Endothelial cell of umbilical vein (primary cell): ENCODE data around the gene LEPROT. TPM values are rescaled to one million over a fixed set of nuclear protein-coding genes. Genes with fewer than 3 reads are reported as not detected.
A peak's percentile ranks its signal among the peaks of the same experiment; 100 is the strongest.

Experiments used
- BruUV-seq: library from RNA; stranded (reverse); fragments of 400-500 nt; replicated peaks from 2 replicates; lab custom pipeline; 2021; lab: Mats Ljungman, UMichigan
- CTCF ChIA-PET: fragments of 300-600, 350-600 bp; sonication (Branson Sonifier 250); formaldehyde crosslinking; loops from one replicate; lab custom pipeline; 2021; ENCODE audit warnings: antibody characterized with exemption, inconsistent platforms; lab: Charles Lee
- POLR2A ChIA-PET: fragments of 300-600, 350-600 bp; sonication (Branson Sonifier 250); formaldehyde crosslinking; loops from one replicate; lab custom pipeline; 2021; ENCODE audit warnings: antibody characterized with exemption, inconsistent platforms; lab: Charles Lee
- DNase-seq: peaks from one replicate; pipeline ENCODE4 v3.0.0-alpha.2; 2011; ENCODE audit warnings: low read depth, low spot score
- FAIRE-seq: peaks from 2 replicates; lab custom pipeline; 2011; peaks lifted over from hg19 to GRCh38; lab: Jason Lieb, UNC
- H2AFZ ChIP-seq: 2 replicates; pipeline ENCODE4 v1.6.0; 2012; ENCODE audit warnings: low read depth, low read length, control low read depth, inconsistent platforms
- H3K27ac ChIP-seq: 2 replicates; pipeline ENCODE4 v1.5.1; 2011; ENCODE audit warnings: low read depth, mild to moderate bottlenecking, control low read depth, low read length, moderate library complexity; ENCODE audit not compliant: insufficient read depth
- H3K27me3 ChIP-seq, 2 experiments: 2 replicates each; pipeline versions ENCODE4 v1.6.0 to v1.6.1; 2011; ENCODE audit warnings: low read length in 2 of 2, mixed read lengths in 1 of 2; ENCODE audit not compliant: control insufficient read depth in 2 of 2, insufficient read depth in 2 of 2
- H3K36me3 ChIP-seq, 2 experiments: 2 replicates in 1 of 2; 3 replicates in 1 of 2; pipeline ENCODE4 v1.5.1; 2011; ENCODE audit warnings: low read length in 2 of 2, mild to moderate bottlenecking in 1 of 2, moderate library complexity in 1 of 2; ENCODE audit not compliant: control insufficient read depth in 2 of 2, insufficient read depth in 2 of 2; ENCODE audit errors: extremely low read depth in 1 of 2
- H3K4me1 ChIP-seq: 3 replicates; pipeline ENCODE4 v1.5.1; 2011; ENCODE audit warnings: mild to moderate bottlenecking, low read length; ENCODE audit not compliant: control insufficient read depth, insufficient read depth; ENCODE audit errors: extremely low read depth
- H3K4me2 ChIP-seq: 2 replicates; pipeline ENCODE4 v1.6.1; 2011; ENCODE audit warnings: low read length, control low read depth, mixed read lengths; ENCODE audit not compliant: insufficient read depth
- H3K4me3 ChIP-seq, 3 experiments: fragments of 200-600 bp in 1 of 3; sonication (generic), shearing (Covaris generic) in 1 of 3; replicated peaks in 1 of 3; 2 replicates each; pipeline ENCODE4 v1.5.1; 2011 to 2016; ENCODE audit warnings: control low read depth in 3 of 3, low read length in 3 of 3, mild to moderate bottlenecking in 2 of 3, inconsistent platforms in 1 of 3, low read depth in 1 of 3, moderate library complexity in 1 of 3; ENCODE audit not compliant: insufficient read depth in 1 of 3
- H3K79me2 ChIP-seq: 2 replicates; pipeline ENCODE4 v1.6.0; 2012; ENCODE audit warnings: low read length, inconsistent platforms; ENCODE audit not compliant: control insufficient read depth, insufficient read depth
- H3K9ac ChIP-seq: replicated peaks from 2 replicates; pipeline ENCODE3; 2011; ENCODE audit warnings: low read length, control low read depth; ENCODE audit not compliant: insufficient read depth; ENCODE audit errors: extremely low read depth
- H3K9me1 ChIP-seq: replicated peaks from 3 replicates; pipeline ENCODE4 v1.6.0; 2011; ENCODE audit warnings: mild to moderate bottlenecking, low read length; ENCODE audit not compliant: control insufficient read depth, insufficient read depth; ENCODE audit errors: extremely low read depth
- H3K9me3 ChIP-seq: replicated peaks from 2 replicates; pipeline ENCODE4 v1.5.1; 2012; ENCODE audit warnings: low read length, inconsistent platforms; ENCODE audit not compliant: control insufficient read depth, insufficient read depth
- H4K20me1 ChIP-seq: replicated peaks from 2 replicates; pipeline ENCODE3; 2011; ENCODE audit warnings: mild to moderate bottlenecking, low read length; ENCODE audit not compliant: control insufficient read depth, insufficient read depth; ENCODE audit errors: extremely low read depth
- CTCF ChIP-seq, 2 donors: IDR thresholded peaks; 1 replicate in 1 of 2; 2 replicates in 1 of 2; pipeline ENCODE4 v1.5.1; 2011; ENCODE audit warnings: low read length in 2 of 2, mild to moderate bottlenecking in 2 of 2, moderate library complexity in 2 of 2, control low read depth in 1 of 2, inconsistent platforms in 1 of 2, low read depth in 1 of 2; ENCODE audit not compliant: insufficient read depth in 1 of 2; ENCODE audit errors: extremely low read depth in 1 of 2
- EZH2 ChIP-seq: IDR thresholded peaks from 2 replicates; pipeline ENCODE4 v1.6.1; 2012; ENCODE audit warnings: borderline replicate concordance, low read depth, mild to moderate bottlenecking, moderate library complexity, low read length, inconsistent platforms; ENCODE audit not compliant: severe bottlenecking
- GATA2 ChIP-seq: IDR thresholded peaks from 2 replicates; pipeline ENCODE4 v1.7.0; 2011; ENCODE audit warnings: low read depth, mild to moderate bottlenecking, moderate library complexity, mixed read lengths, low read length; ENCODE audit not compliant: insufficient read length, insufficient read depth
- JUN ChIP-seq: IDR thresholded peaks from 2 replicates; pipeline ENCODE4 v1.6.1; 2011; ENCODE audit warnings: borderline replicate concordance, low read depth; ENCODE audit not compliant: insufficient read length, insufficient read depth
- MAX ChIP-seq: IDR thresholded peaks from 2 replicates; pipeline ENCODE4 v1.6.1; 2011; ENCODE audit not compliant: insufficient read depth, insufficient read length
- POLR2A ChIP-seq: IDR thresholded peaks from 2 replicates; pipeline ENCODE4 v1.6.1; 2012; ENCODE audit warnings: low read depth, mild to moderate bottlenecking, control low read depth, low read length
- POLR2AphosphoS5 ChIP-seq: IDR thresholded peaks from 2 replicates; pipeline ENCODE4 v1.6.1; 2012; ENCODE audit warnings: low read depth, mild to moderate bottlenecking, control low read depth, low read length, moderate library complexity; ENCODE audit not compliant: insufficient read depth
- dilution Hi-C: fragments of 300-500 bp; cut with MboI; formaldehyde crosslinking; loops from one replicate; pipeline ENCODE4 v1.15.0; 2019; ENCODE audit warnings: low sequenced_read_pairs; ENCODE audit not compliant: extremely low pct_ligation_motif_present
- intact Hi-C: fragments of 100-400 bp; cut with micrococcal nuclease; formaldehyde crosslinking; loops from one replicate; pipeline ENCODE4 v1.10.0; 2022
- polyA plus RNA-seq, 4 experiments: library from polyadenylated mRNA; depleted of rRNA in 3 of 4; stranded (reverse) in 3 of 4; unstranded in 1 of 4; fragments of >200 nt; gene quantifications; 2 replicates each; pipeline versions ENCODE4 v1.2.1 to v1.2.3, GENCODE V29; 2011 to 2012; ENCODE audit warnings: missing spikeins in 1 of 4
- total RNA-seq: library from RNA; stranded (reverse); gene quantifications from 2 replicates; pipeline ENCODE4 v1.2.3, GENCODE V29; 2021

Gene LEPROT
- total and polyA plus RNA-seq, 2 donors (not counting 3 experiments of a cell fraction or from before 2014, with no cell fraction given) = 80.6 to 94.8 TPM

- CTCF ChIA-PET = interaction anchor here (1.0 to 1.9 kb wide), 4 partner anchors 9 to 209 kb away, joined by 3 to 5 read pairs (median 4); no protein-coding TSS in a partner anchor
- H3K4me2 ChIP-seq = no peak overlapping the region
- BruUV-seq = no TSS peak
Observed at GRCh38 chr1:65478379-65479026, 58.0 kb downstream of the LEPROT start.

More at GRCh38 chr1:65478379-65479026, 58.0 kb downstream of the LEPROT start:
- Histone ChIP-seq H3K4me1 (no peaks in the 10 kb centered on the region), H3K79me2 (no peaks in the 10 kb centered on the region), H4K20me1 (no peaks in the 10 kb centered on the region), H3K27me3 (no peaks in the 10 kb centered on the region), H3K27ac (no peak overlapping the region), H3K9ac (no peak overlapping the region), H3K4me3 (no peak overlapping the region), H2AFZ (no peak overlapping the region), H3K9me1 (no peaks in the 10 kb centered on the region), H3K36me3 (no peaks in the 10 kb centered on the region), H3K9me3 (no peaks in the 10 kb centered on the region)
- dilution Hi-C loops (no loop called here), intact Hi-C loops (no loop called here)
- TF ChIP-seq POLR2AphosphoS5 (no peak), EZH2 (no peak), CTCF (IDR thresholded peaks at IDR 0.05; ENCODE audit: extremely low read depth in 1 of 2, insufficient read depth in 1 of 2, low read depth in 1 of 2, low read length in 2 of 2) (no peak), JUN (no peak), GATA2 (no peak), POLR2A (no peak), MAX (no peak)
- DNase-seq (no peak), FAIRE-seq (peak; percentile 35)
- POLR2A ChIA-PET = no interaction called here
